GM12801 (cell line): Measurements from ENCODE around the gene SNCAIP.

Experiments used
- TF ChIP-seq, protein P1 (sequence below): IDR thresholded peaks from one replicate; pipeline ENCODE4 v1.5.1; 2011; ENCODE audit warnings: control low read depth; ENCODE audit not compliant: insufficient read length; ENCODE audit errors: extremely low read depth

Gene SNCAIP

DNA sequence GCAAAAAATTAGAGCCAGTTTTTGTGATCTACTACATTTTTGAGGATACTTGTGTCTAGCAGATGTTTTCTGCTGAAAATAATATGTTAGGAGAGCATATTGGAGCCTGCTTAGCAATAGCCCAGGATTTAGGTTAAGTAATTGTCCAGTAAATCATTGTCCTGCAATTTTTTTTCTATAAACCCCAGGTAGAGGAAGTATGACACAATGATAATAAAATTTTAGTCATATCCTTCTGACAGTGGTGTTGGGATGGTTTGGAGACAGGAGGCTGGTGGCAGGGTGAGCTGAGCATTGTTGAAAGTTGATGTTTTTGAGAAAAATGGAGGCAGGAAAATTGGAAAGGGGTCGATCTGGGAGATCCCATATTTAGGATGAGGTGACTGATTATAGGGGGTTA lies 3.5 kb downstream of the SNCAIP start:
- TF ChIP-seq, protein P1, sequence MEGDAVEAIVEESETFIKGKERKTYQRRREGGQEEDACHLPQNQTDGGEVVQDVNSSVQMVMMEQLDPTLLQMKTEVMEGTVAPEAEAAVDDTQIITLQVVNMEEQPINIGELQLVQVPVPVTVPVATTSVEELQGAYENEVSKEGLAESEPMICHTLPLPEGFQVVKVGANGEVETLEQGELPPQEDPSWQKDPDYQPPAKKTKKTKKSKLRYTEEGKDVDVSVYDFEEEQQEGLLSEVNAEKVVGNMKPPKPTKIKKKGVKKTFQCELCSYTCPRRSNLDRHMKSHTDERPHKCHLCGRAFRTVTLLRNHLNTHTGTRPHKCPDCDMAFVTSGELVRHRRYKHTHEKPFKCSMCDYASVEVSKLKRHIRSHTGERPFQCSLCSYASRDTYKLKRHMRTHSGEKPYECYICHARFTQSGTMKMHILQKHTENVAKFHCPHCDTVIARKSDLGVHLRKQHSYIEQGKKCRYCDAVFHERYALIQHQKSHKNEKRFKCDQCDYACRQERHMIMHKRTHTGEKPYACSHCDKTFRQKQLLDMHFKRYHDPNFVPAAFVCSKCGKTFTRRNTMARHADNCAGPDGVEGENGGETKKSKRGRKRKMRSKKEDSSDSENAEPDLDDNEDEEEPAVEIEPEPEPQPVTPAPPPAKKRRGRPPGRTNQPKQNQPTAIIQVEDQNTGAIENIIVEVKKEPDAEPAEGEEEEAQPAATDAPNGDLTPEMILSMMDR = no peak

DNA sequence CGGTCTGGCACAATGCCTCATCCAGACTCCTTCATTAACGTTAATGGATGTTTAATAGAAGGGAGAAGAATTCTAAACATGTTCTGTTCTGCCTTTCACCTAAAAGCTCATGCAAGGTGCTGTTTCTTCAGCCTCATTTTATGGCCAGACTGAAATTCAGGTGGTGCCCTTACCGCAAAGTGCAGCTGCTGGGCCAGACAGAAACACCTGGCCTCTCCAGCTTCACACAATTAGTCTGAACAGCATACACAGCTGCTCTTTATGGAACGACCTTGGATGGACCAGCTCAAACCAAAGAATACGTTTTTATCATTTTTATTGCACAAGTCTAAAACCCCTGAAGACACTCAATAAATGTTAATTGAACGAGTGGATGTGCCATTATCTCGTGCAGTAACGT lies 4.6 kb downstream of the SNCAIP start:
- TF ChIP-seq, protein P1 = no peak

DNA sequence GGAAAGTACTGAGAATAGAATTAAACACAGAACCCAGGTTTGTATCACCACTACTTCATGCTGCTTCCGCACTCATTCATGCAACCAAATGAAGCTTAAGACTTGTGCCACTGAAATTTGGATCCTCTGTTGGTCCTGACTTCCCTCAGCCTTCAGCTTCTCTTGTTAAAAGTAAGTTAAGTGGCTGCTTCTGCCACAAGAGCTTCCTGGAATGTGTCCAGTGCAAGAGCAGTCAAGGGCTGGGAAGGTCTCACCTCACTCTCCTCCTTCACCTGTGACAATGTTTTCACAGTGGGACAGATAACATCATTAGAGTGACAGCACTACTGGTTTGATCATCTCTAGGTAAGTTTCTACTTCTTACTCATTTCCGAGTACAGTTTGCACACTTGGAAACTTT lies 7.9 kb downstream of the SNCAIP start:
- TF ChIP-seq, protein P1 = no peak

DNA sequence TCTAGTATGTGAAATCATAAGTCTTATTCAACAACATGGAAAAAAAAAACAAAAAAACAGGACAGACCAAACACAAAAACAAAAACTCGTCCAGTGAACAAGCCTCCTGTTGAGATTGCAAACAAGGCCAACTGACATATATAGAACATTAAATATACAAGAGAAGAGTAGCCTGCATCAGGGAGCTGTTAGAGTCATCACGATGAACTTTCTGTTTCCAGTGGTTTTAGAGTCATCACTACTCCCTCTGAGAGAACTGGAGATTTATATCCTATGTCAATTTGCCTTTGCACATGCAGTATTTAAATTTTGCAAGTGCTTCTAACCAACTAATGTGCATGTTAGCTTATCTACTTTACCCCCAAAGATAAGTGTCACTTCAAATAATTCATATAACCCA lies 9.9 kb downstream of the SNCAIP start:
- TF ChIP-seq, protein P1 = no peak

DNA sequence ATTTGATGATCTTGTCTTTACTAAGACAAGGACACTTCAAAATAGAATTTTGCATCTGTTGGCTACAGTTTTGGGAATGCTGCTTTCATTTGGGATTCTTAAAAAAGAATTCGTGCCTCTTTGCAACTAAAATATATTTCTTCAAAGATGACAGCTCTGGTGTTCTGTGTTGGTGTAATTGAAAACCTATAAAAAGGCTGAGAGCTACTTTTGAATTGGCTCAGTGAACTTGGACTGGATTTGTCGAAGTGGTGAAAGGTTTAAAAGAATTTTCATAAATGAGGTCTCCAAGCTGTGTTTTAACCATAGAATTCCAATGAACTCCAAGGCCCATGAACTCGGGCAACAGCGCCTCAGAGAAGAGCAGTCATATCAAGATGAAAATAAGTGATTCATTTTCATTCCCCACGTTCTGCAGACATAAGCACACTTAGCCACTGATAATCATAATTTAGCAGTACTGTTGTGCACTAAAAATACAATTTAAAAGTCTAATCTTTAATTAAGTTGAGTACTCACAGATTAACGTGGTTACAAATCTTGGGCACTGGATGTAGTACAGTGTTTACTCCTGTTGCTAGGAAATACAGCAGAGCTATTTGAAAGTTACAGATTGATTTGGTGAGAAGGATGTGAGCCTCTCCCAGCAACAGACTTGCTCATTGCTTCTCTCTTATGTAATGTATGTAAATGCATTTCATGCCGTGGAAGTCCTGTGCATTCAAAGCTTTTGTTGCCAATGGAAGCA lies 10.9 kb downstream of the SNCAIP start:
- TF ChIP-seq, protein P1 = no peak

DNA sequence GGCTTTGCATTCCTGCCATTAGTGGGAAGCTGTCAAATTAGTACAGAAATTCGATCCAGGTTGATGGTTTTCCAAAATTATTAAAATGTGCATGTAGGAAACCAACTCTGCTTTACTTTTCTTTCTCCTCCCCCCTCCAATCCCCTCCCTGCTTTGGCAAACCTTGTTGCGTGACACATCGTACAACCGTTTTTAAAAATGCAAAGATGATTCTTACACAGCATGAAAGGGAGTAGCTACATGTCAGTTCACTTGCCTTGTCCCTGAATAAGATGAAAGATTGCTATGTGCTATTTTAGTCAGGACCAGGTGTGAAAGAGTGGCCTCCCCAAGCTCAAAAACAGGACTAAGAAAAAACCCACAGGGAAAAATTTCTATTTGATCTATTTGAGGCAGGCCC lies 11.7 kb downstream of the SNCAIP start:
- TF ChIP-seq, protein P1 = no peak

DNA sequence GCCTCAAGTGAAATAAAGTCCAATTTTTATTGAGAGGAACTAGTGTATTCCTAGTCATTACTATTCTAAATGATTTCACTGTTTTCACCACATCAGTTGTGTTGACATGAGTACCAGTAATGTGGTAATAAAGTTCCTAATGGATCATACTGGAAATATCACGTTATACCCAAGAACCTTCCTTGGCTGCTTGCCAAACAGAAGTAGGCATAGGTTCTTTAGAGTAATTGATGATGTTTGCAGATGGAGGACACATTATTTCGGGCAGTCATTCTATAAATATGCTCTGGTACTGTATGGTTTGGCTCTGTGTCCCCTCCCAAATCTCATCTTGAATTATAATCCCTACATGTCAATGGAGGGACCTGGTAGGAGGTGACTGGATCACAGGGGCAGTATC lies 15.1 kb downstream of the SNCAIP start:
- TF ChIP-seq, protein P1 = no peak
